K562 (cell line): Measurements from ENCODE around the gene ATOSA. TPM values are rescaled to one million over a fixed set of nuclear protein-coding genes. Genes with fewer than 3 reads are reported as not detected.

Experiments
- ATAC-seq: fragments of 200-7000 bp; cut with Tn5 transposase; 3 replicates; pipeline ENCODE4 v1.9.1; 2020; ENCODE audit warnings: moderate library complexity
- BruUV-seq: library from RNA; stranded (reverse); fragments of 400-500 nt; replicated peaks from 2 replicates; lab custom pipeline; 2021; lab: Mats Ljungman, UMichigan
- CTCF ChIA-PET: fragments of 300-600 bp; formaldehyde crosslinking; extraction: SDS; loops from one replicate; lab custom pipeline; 2021; ENCODE audit warnings: low intra/inter-chr PET ratio; lab: Yijun Ruan, JAX
- POLR2A ChIA-PET: fragments of 300-600, 350-650 bp; sonication (Branson Sonifier 250); formaldehyde crosslinking; extraction: SDS; loops from one replicate; lab custom pipeline; 2021; ENCODE audit warnings: antibody characterized with exemption, inconsistent platforms; lab: Yijun Ruan, JAX
- DNase-seq, 4 experiments: peaks; one replicate each; pipeline versions ENCODE4 v3.0.0 to v3.0.0-alpha.2; 2011 to 2018; ENCODE audit warnings: low spot score in 3 of 4, mixed read lengths in 3 of 4; ENCODE audit errors: extremely low read depth in 1 of 4
- FAIRE-seq: peaks from 2 replicates; lab custom pipeline; 2011; peaks lifted over from hg19 to GRCh38; lab: Jason Lieb, UNC
- H2AFZ ChIP-seq: 2 replicates; pipeline ENCODE4 v1.6.0; 2011; ENCODE audit warnings: low read depth, low read length, control low read depth, inconsistent platforms
- H3K27ac ChIP-seq: fragments of 200-600 bp; 3 replicates; pipeline ENCODE4 v1.8.0; 2011; ENCODE audit warnings: low read depth, mild to moderate bottlenecking, control low read depth, inconsistent platforms, low read length, moderate library complexity, mixed read lengths; ENCODE audit errors: extremely low read depth
- H3K27me3 ChIP-seq, 2 experiments: fragments of 300-600 bp in 1 of 2; 2 replicates in 1 of 2; 3 replicates in 1 of 2; pipeline versions ENCODE4 v1.6.0 to v1.8.0; 2011; ENCODE audit warnings: inconsistent platforms in 2 of 2, low read length in 2 of 2, mild to moderate bottlenecking in 1 of 2, mixed read lengths in 1 of 2, moderate library complexity in 1 of 2; ENCODE audit not compliant: control insufficient read depth in 2 of 2, insufficient read depth in 2 of 2
- H3K36me3 ChIP-seq: fragments of 300-600 bp; 3 replicates; pipeline ENCODE4 v1.8.0; 2011; ENCODE audit warnings: mild to moderate bottlenecking, low read length, inconsistent platforms; ENCODE audit not compliant: control insufficient read depth, insufficient read depth
- H3K4me1 ChIP-seq, 2 experiments: fragments of 200-600 bp in 1 of 2; replicated peaks in 1 of 2; 2 replicates in 1 of 2; 3 replicates in 1 of 2; pipeline versions ENCODE4 v1.5.1 to v1.8.0; 2011; ENCODE audit warnings: inconsistent platforms in 2 of 2, low read length in 2 of 2, mild to moderate bottlenecking in 1 of 2, mixed read lengths in 1 of 2, moderate library complexity in 1 of 2; ENCODE audit not compliant: control insufficient read depth in 2 of 2, insufficient read depth in 2 of 2
- H3K4me2 ChIP-seq: 2 replicates; pipeline ENCODE4 v1.6.1; 2011; ENCODE audit warnings: low read length, control low read depth, inconsistent platforms, mixed read lengths; ENCODE audit not compliant: insufficient read depth
- H3K4me3 ChIP-seq: fragments of 200-600 bp; sonication (generic), shearing (Covaris generic); 2 replicates; pipeline ENCODE4 v1.5.1; 2016; ENCODE audit warnings: control low read depth, inconsistent platforms
- H3K79me2 ChIP-seq: fragments of 200-600 bp; 3 replicates; pipeline ENCODE4 v1.8.0; 2011; ENCODE audit warnings: low read length, inconsistent platforms; ENCODE audit not compliant: control insufficient read depth, insufficient read depth
- H3K9ac ChIP-seq, 2 experiments: 2 replicates each; pipeline versions ENCODE4 v1.6.0 to v1.6.1; 2011; ENCODE audit warnings: low read depth in 2 of 2, low read length in 2 of 2, control low read depth in 1 of 2, inconsistent platforms in 1 of 2, mild to moderate bottlenecking in 1 of 2, mixed read lengths in 1 of 2; ENCODE audit not compliant: insufficient read depth in 1 of 2
- H3K9me1 ChIP-seq: one replicate; pipeline ENCODE4 v1.6.0; 2011; ENCODE audit warnings: inconsistent platforms, mild to moderate bottlenecking, low read length, moderate library complexity; ENCODE audit not compliant: control insufficient read depth, insufficient read depth
- H3K9me3 ChIP-seq: replicated peaks from 2 replicates; pipeline ENCODE4 v1.5.1; 2011; ENCODE audit warnings: low read depth, low read length, inconsistent platforms; ENCODE audit not compliant: control insufficient read depth, insufficient read depth
- H4K20me1 ChIP-seq: replicated peaks from 2 replicates; pipeline ENCODE4 v1.6.1; 2011; ENCODE audit warnings: low read length, inconsistent platforms, mixed read lengths; ENCODE audit not compliant: control insufficient read depth, insufficient read depth
- TGIF2 ChIP-seq: sonication (generic); formaldehyde crosslinking; IDR thresholded peaks from 2 replicates; pipeline ENCODE4 v1.8.1; 2022; ENCODE audit warnings: mild to moderate bottlenecking, missing genetic modification reagents, moderate library complexity
- WGBS: fragments of 100-300 bp; shearing (Covaris generic); methylation state at CpG from one replicate; pipeline ENCODE4 v1.1.6; 2016; ENCODE audit warnings: low coverage, mixed read lengths; ENCODE audit not compliant: insufficient coverage; ENCODE audit errors: missing lambda C conversion rate; 5-methylcytosine and 5-hydroxymethylcytosine counted together
- in situ Hi-C: fragments of 300-500 bp; cut with MboI; formaldehyde crosslinking; loops from 4 replicates; pipeline ENCODE4 v1.15.0; 2018; ENCODE audit warnings: inconsistent platforms, mixed read lengths
- intact Hi-C: fragments of 100-400 bp; cut with micrococcal nuclease; formaldehyde crosslinking; loops from 2 replicates; pipeline ENCODE4 v1.14.2; 2022
- polyA plus RNA-seq, 8 experiments: library from polyadenylated mRNA; depleted of rRNA in 4 of 8; stranded (reverse) in 5 of 8; unstranded in 3 of 8; fragments of >200 nt; fragmentation: Nextera tagmentation in 2 of 8; fragmentation: Illumina TruSeq in 1 of 8; extraction: Ambion mirVana in 2 of 8; extraction: Trizol in 1 of 8; gene quantifications; 2 replicates each; pipeline versions ENCODE4 v1.2.1 to v1.2.3, GENCODE V29; 2011 to 2014; ENCODE audit warnings: inconsistent platforms in 1 of 8, missing spikeins in 1 of 8
- total RNA-seq, 7 experiments: library from RNA; depleted of rRNA in 6 of 7; stranded (reverse); fragments of >200 nt in 6 of 7; fragmentation: Illumina TruSeq in 2 of 7; extraction: Trizol in 2 of 7; gene quantifications; 2 replicates each; pipeline versions ENCODE4 v1.2.1 to v1.2.3, GENCODE V29; 2011 to 2021; ENCODE audit warnings: low replicate concordance in 1 of 7
- TF ChIP-seq, protein P1 (sequence below): fragments of 250-450 bp; sonication (Bioruptor Pico); IDR thresholded peaks from 2 replicates; pipeline ENCODE4 v1.4.0; 2020; ENCODE audit warnings: mild to moderate bottlenecking, moderate library complexity
- TF ChIP-seq, protein P2 (sequence below): fragments of 250-450 bp; sonication (Bioruptor Pico); IDR thresholded peaks from 2 replicates; pipeline ENCODE4 v1.8.0; 2021; ENCODE audit warnings: moderate library complexity, mild to moderate bottlenecking, inconsistent platforms

Gene ATOSA
- total and polyA plus RNA-seq, 9 of the 15 experiments (the other 6 are each of a cell fraction or from before 2014, with no cell fraction given), result 2.0 to 6.1 (median 3.9) TPM

DNA sequence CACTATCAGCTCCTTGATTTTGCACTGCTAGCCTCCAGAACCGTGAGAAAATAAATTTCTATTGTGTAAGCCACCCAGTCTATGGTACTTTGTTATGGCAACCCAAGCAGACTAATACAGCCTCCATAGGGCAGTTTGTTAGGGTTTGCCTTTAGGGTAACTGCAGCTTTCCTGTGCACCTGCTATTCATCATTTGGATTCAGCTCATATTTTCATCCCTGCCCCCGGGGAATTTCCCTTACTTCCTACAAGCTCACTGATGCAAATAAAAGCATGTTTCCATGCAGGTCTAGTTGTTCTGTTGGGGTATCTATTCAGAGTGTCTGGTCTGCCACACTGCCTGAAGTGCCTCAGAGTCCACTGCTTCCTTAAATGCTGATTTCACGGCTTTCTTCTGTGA lies 48.6 kb upstream of the ATOSA start (continued):
- TF ChIP-seq, protein P1, sequence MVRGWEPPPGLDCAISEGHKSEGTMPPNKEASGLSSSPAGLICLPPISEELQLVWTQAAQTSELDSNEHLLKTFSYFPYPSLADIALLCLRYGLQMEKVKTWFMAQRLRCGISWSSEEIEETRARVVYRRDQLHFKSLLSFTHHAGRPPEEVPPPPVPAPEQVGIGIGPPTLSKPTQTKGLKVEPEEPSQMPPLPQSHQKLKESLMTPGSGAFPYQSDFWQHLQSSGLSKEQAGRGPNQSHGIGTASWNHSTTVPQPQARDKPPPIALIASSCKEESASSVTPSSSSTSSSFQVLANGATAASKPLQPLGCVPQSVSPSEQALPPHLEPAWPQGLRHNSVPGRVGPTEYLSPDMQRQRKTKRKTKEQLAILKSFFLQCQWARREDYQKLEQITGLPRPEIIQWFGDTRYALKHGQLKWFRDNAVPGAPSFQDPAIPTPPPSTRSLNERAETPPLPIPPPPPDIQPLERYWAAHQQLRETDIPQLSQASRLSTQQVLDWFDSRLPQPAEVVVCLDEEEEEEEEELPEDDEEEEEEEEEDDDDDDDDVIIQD, result no peak
- TF ChIP-seq, protein P2, sequence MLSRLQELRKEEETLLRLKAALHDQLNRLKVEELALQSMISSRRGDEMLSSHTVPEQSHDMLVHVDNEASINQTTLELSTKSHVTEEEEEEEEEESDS (CRISPR knock-in tag), result no peak
- TF ChIP-seq, all 486 proteins: peak for 0

DNA sequence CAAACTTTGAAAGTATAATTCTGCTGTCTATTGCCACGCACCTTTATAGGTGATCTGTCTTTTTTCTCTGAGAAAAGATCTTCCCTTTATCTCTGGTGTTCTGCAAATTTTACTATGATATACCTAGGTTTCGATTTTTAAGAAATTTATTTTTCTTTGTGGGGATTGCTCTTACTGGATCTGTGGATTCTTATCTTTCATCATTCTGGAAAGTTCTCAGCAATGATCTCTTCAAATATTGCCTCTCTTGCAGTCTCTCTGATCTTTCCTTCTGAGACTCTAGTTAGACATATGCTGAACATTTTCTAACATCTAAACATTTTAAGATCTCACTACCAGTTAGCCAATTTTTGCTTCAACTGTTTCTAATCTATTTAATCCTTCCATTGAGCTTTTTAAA lies 47.0 kb upstream of the ATOSA start:
- no TSS peak for BruUV-seq
- POLR2A ChIA-PET, result no interaction called here
- 0% methylated on average over 2 of the region's 2 CpGs for WGBS

More for the DNA sequence above, 47.0 kb upstream of the ATOSA start:
- no peak overlapping the region for H3K9ac ChIP-seq
- no peaks in the 10 kb centered on the region for H3K9me3 ChIP-seq
- H3K79me2 ChIP-seq, result no peaks in the 10 kb centered on the region
- no peaks in the 10 kb centered on the region for H3K36me3 ChIP-seq
- intact Hi-C loops (no loop called here), in situ Hi-C loops (no loop called here)
- H3K4me1 ChIP-seq, result no peaks in the 10 kb centered on the region
- no peak overlapping the region for H3K4me2 ChIP-seq
- no peaks in the 10 kb centered on the region for H4K20me1 ChIP-seq
- no peak overlapping the region for H2AFZ ChIP-seq
- no peak overlapping the region for H3K27ac ChIP-seq
- H3K27me3 ChIP-seq, result peaks cover 4 to 6% of the 10 kb centered on the region in 2 experiments; a peak in 4 of 5 replicates
- no peak for TF ChIP-seq TGIF2 (CRISPR knock-in tag)
- FAIRE-seq (no peak), DNase-seq (no peak), ATAC-seq (no peak)
- CTCF ChIA-PET, result no interaction called here
- no peaks in the 10 kb centered on the region for H3K9me1 ChIP-seq
- no peak overlapping the region for H3K4me3 ChIP-seq
